HUES64 (cell line): Measurements from ENCODE around the gene POF1B.
"Not testable (repeated sequence)": the region's sequence is repeated elsewhere in the genome, so short reads cannot be mapped to it uniquely, and the experiment has no call there.

Source experiments
- H3K27ac ChIP-seq: 2 replicates; pipeline ENCODE4 v1.7.0; 2013; ENCODE audit warnings: low read depth, low read length, inconsistent platforms
- H3K27me3 ChIP-seq: 2 replicates; pipeline ENCODE4 v1.6.1; 2013; ENCODE audit warnings: mild to moderate bottlenecking, low read length; ENCODE audit not compliant: insufficient read depth
- H3K36me3 ChIP-seq: 2 replicates; pipeline ENCODE4 v1.6.1; 2013; ENCODE audit warnings: mild to moderate bottlenecking, low read length; ENCODE audit not compliant: insufficient read depth
- H3K4me1 ChIP-seq: 2 replicates; pipeline ENCODE4 v1.6.1; 2013; ENCODE audit warnings: mild to moderate bottlenecking, low read length, moderate library complexity; ENCODE audit not compliant: insufficient read depth
- H3K4me3 ChIP-seq: 2 replicates; pipeline ENCODE4 v1.5.1; 2013; ENCODE audit warnings: mild to moderate bottlenecking, low read length, moderate library complexity
- H3K9ac ChIP-seq: 2 replicates; pipeline ENCODE4 v1.6.1; 2013; ENCODE audit warnings: mild to moderate bottlenecking, low read depth, low read length
- H3K9me3 ChIP-seq: 2 replicates; pipeline ENCODE4 v1.6.1; 2013; ENCODE audit warnings: low read depth, low read length; ENCODE audit not compliant: insufficient read depth
- WGBS: fragments of 150-250, 120-280 bp; methylation state at CpG from one replicate; pipeline ENCODE4 v1.1.7; 2013; ENCODE audit warnings: missing lambda C conversion rate; 5-methylcytosine and 5-hydroxymethylcytosine counted together

Gene POF1B

GRCh38 chrX:85327060-85327333 lies 52.5 kb downstream of the POF1B start:
- Histone ChIP-seq H3K27me3 (no peaks in the 10 kb centered on the region), H3K4me1 (no peaks in the 10 kb centered on the region), H3K9me3 (no peaks in the 10 kb centered on the region), H3K4me3 (no peak overlapping the region), H3K9ac (no peak overlapping the region), H3K36me3 (no peaks in the 10 kb centered on the region), H3K27ac (no peak overlapping the region)
- WGBS: 100% methylated on average over 1 of the region's 2 CpGs

- H3K9me3 ChIP-seq: no peaks in the 10 kb centered on the region
- no peak overlapping the region for H3K27ac ChIP-seq
- 94% methylated on average over 29 of the region's 29 CpGs for WGBS
- no peak overlapping the region for H3K9ac ChIP-seq
- no peaks in the 10 kb centered on the region for H3K27me3 ChIP-seq
- H3K4me3 ChIP-seq: no peak overlapping the region
- H3K36me3 ChIP-seq: no peaks in the 10 kb centered on the region
- no peaks in the 10 kb centered on the region for H3K4me1 ChIP-seq
Measured at GRCh38 chrX:85326234-85327059, 53.0 kb downstream of the POF1B start.

- not testable (repeated sequence) for H3K27ac ChIP-seq, H3K4me3 ChIP-seq, H3K9me3 ChIP-seq, H3K4me1 ChIP-seq, H3K27me3 ChIP-seq, H3K36me3 ChIP-seq, H3K9ac ChIP-seq
- WGBS: 88% methylated on average over 2 of the region's 2 CpGs
Measured at GRCh38 chrX:85311348-85311747, 68.1 kb downstream of the POF1B start.

- H3K27me3 ChIP-seq: no peaks in the 10 kb centered on the region
- no peak overlapping the region for H3K4me3 ChIP-seq
- WGBS: 90% methylated on average over 2 of the region's 2 CpGs
- no peak overlapping the region for H3K27ac ChIP-seq
- no peaks in the 10 kb centered on the region for H3K36me3 ChIP-seq
- H3K9me3 ChIP-seq: no peaks in the 10 kb centered on the region
- no peak overlapping the region for H3K9ac ChIP-seq
- no peaks in the 10 kb centered on the region for H3K4me1 ChIP-seq
Measured at GRCh38 chrX:85309717-85310116, 69.7 kb downstream of the POF1B start.

DNA sequence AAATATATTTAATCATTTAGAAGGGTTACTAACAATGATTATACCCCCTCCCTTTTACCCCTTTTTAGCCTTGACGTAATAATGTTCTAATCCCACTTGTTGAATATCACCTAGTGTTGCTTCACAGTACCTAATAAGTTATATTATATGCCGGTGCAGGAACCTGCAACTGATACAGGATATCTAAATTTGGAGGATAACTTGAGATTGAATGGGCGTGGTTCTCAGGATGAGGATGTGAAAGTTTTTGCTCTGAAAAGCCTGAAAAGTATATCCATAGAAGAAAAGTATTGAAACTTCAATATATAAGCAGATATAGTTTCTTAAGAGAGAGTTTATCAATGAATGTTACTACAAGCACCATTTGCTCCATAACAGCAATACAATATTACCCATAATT lies 75.9 kb downstream of the POF1B start:
- no peaks in the 10 kb centered on the region for H3K36me3 ChIP-seq
- H3K9ac ChIP-seq: no peak overlapping the region
- no peak overlapping the region for H3K4me3 ChIP-seq
- H3K27ac ChIP-seq: no peak overlapping the region
- H3K27me3 ChIP-seq: no peaks in the 10 kb centered on the region
- H3K4me1 ChIP-seq: no peaks in the 10 kb centered on the region
- no peaks in the 10 kb centered on the region for H3K9me3 ChIP-seq
- 89% methylated on average over 3 of the region's 3 CpGs for WGBS

- H3K36me3 ChIP-seq: no peaks in the 10 kb centered on the region
- H3K4me3 ChIP-seq: no peak overlapping the region
- no peaks in the 10 kb centered on the region for H3K9me3 ChIP-seq
- no peak overlapping the region for H3K9ac ChIP-seq
- H3K27ac ChIP-seq: no peak overlapping the region
- H3K27me3 ChIP-seq: no peaks in the 10 kb centered on the region
- H3K4me1 ChIP-seq: no peaks in the 10 kb centered on the region
- WGBS: 92% methylated on average over 5 of the region's 7 CpGs
Measured at GRCh38 chrX:85288992-85289723, 90.3 kb downstream of the POF1B start.

DNA sequence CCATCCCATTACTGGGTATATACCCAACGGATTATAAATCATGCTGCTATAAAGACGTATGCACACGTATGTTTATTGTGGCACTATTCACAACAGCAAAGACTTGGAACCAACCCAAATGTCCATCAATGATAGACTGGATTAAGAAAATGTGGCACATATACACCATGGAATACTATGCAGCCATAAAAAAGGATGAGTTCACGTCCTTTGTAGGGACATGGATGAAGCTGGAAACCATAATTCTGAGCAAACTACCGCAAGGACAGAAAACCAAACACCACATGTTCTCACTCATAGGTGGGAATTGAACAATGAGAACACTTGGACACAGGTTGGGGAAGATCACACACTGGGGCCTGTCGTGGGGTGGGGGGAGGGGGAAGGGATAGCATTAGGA lies 94.2 kb downstream of the POF1B start:
- not testable (repeated sequence) for H3K27ac ChIP-seq, H3K27me3 ChIP-seq, H3K4me1 ChIP-seq, H3K4me3 ChIP-seq, H3K36me3 ChIP-seq, H3K9ac ChIP-seq, H3K9me3 ChIP-seq
- 100% methylated on average over 3 of the region's 6 CpGs for WGBS

DNA sequence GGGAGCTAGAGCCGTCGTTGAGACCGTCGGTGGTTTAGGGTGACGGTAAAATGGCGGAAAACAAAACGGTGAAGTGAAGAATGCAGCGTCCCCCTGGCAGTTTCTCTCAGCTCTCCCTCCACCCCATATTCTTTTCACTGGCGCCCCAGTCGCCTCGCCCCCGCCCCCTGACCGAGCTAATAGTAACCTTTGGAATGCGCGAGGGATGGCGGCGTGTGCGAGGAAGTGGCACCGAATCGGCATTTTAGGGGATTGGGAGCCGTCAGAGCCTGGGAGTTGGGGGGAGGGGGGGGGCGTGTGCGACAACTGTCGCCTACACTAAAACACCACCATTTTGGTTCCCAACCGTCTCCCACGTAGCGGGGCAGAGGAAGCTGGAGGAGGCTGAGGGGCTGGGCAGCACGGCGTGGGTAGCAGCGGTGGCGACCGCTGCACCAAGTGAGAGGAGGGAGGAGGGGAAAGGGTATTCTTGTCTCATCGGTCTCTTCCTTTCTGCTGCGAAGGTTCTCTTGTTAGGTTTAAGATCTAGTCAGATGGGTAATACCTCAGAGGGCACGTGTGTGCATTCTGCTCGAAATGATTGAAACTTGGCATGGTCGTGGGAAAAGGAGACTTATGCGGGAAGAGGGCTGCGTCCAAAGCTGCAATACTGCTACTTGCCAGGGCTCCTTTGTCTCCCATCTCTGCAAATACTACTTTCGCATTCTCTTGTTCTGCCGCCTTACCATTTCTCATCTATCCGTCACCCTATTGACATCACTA lies 134.8 kb downstream of the POF1B start:
- 0% methylated on average over 31 of the region's 42 CpGs for WGBS
- Histone ChIP-seq H3K4me1 (peaks cover 13% of the 10 kb centered on the region; the same call in 1 of the 2 replicates), H3K27me3 (no peaks in the 10 kb centered on the region), H3K4me3 (peak overlapping the region; percentile 92), H3K27ac (peak overlapping the region; percentile 91; the same call in 1 of the 2 replicates), H3K9me3 (no peaks in the 10 kb centered on the region), H3K36me3 (peaks cover 5% of the 10 kb centered on the region; the same call in 1 of the 2 replicates), H3K9ac (peak overlapping the region; percentile 94)

- peak within 1 kb of the TSS; percentile 91; the same call in 1 of the 2 replicates for H3K27ac ChIP-seq
- H3K9ac ChIP-seq: peak within 1 kb of the TSS; percentile 94
- H3K4me3 ChIP-seq: peak within 1 kb of the TSS; percentile 92
- WGBS: under 1% methylated on average over 59 of the region's 65 CpGs
- H3K36me3 ChIP-seq: peaks cover 5% of the 10 kb centered on the region; the same call in 1 of the 2 replicates
- H3K27me3 ChIP-seq: no peaks in the 10 kb centered on the region
- peaks cover 13% of the 10 kb centered on the region; the same call in 1 of the 2 replicates for H3K4me1 ChIP-seq
- H3K9me3 ChIP-seq: no peaks in the 10 kb centered on the region
Measured at GRCh38 chrX:85243761-85244449, 135.6 kb downstream of the POF1B start, which contains the start of the genes SATL1 and ZNF711. TSS of gene SATL1 (minus strand) at chrX:85243779. CDS start at chrX:85108968, 134,811 bp downstream. TSS of gene ZNF711 (plus strand) at chrX:85243991. CDS start at chrX:85247573, 3,582 bp downstream.

DNA sequence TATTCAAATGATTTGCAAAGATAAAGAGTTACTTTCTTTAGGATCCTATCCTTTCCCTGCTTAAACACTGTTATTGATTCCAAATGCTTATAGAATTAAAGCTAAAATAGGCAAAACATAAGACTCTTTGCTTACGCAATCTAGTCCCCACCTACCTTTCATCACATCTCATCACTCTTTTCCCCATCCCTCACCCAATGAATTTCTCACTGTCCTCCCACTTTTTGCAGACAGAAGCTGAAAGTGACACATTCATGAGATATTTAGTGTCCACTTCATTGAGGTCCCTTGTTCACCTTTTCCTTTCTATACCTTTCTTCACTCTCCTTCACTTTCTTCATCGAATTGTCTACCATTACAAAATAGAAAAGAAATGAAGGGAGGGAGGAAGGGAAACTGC lies 136.3 kb downstream of the POF1B start:
- H3K9ac ChIP-seq: peak overlapping the region; percentile 53; the same call in 1 of the 2 replicates

More for the DNA sequence above, 136.3 kb downstream of the POF1B start:
- H3K4me1 ChIP-seq: peaks cover 13% of the 10 kb centered on the region; the same call in 1 of the 2 replicates
- no peak overlapping the region for H3K27ac ChIP-seq
- 53% methylated on average over 1 of the region's 2 CpGs for WGBS
- H3K4me3 ChIP-seq: peak overlapping the region; percentile 92
- peaks cover 5% of the 10 kb centered on the region; the same call in 1 of the 2 replicates for H3K36me3 ChIP-seq
- no peaks in the 10 kb centered on the region for H3K9me3 ChIP-seq
- H3K27me3 ChIP-seq: no peaks in the 10 kb centered on the region
